HS-5 (cell line): Measurements from ENCODE around the gene SLC6A7.
"Not testable (repeated sequence)": the region's sequence is repeated elsewhere in the genome, so short reads cannot be mapped to it uniquely, and the experiment has no call there.

ENCODE experiments used
- DNase-seq: peaks from one replicate; pipeline ENCODE4 v3.0.0-alpha.2; 2012; ENCODE audit warnings: low read depth

The SLC6A7 gene

DNA sequence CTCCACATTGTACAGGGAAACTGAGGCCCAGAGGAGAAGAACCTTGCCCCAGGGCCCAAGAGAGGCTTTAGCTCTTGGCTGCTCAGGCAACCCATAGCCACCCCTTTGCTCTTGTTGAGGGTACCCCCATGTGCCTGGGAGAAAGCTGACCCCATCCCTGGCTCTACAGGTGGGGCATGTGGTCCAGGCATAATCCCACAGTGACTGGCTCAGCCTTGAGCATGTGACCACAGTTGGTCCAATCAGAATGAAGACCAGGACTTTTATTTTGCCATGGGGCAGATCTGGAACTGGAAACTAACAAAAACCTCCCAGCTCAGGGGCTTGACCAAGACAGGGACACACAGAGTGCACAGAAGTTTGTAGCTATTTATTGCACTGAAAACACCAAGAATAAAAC, 29.3 kb downstream of the SLC6A7 start:
- no peak for DNase-seq

DNA sequence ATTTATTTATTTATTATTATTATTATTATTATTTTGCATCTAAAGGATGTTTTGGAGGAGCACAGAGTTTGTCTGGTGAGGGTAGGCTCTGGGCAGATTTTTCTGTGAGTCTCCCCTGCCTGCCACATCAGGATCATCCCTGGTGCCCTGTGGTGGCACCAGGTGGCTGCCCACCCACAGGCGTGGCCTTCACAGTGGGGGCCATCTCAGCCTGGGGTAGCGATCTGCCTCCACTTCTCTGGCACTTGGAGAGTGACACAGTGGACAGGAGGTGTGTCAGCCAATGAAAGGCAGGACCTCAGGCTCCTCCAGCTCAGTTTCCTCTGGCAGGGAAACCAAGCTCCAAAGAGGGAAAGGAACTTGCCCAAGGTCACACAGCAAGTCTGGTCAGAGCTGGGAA, 30.0 kb downstream of the SLC6A7 start:
- DNase-seq = no peak

DNA sequence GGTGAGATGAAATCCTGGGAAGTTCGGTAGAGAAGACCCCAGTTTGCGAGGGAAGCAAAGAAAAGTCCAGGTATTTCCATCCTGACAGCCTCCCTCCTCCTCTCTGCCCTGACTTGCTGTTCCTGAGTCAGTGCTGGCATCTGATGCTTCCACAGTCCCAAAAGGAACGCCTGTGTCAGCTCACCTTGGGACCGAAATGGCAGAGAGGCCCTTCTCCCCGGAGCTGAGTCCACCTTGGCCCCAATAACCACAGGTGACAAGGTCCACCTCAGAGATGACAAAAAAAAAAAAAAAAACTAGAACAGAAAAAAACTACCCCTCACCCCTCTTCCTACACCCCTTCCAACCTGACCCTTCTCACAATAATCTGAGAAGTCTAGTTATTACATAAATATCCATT, 31.6 kb downstream of the SLC6A7 start:
- no peak for DNase-seq

DNA sequence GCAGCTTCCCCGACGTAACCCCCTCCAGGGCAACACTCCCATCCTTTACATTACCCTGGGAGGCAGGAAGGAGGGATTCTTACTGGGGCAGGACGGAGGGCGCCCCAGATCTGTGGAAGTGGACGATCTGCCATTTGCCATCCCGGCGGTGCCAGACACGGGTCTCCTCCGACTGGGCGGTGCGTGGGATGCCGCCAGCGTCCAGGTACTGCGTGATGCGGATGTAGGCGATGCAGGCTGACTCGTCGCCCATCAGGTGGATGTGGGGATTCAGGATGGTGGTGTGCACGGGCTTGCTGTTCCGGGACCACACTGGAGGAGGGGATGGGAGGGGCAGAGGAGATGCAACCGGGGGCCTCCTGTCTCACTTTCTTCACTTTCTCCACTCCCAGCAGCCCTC, 33.0 kb downstream of the SLC6A7 start:
- no peak for DNase-seq

DNA sequence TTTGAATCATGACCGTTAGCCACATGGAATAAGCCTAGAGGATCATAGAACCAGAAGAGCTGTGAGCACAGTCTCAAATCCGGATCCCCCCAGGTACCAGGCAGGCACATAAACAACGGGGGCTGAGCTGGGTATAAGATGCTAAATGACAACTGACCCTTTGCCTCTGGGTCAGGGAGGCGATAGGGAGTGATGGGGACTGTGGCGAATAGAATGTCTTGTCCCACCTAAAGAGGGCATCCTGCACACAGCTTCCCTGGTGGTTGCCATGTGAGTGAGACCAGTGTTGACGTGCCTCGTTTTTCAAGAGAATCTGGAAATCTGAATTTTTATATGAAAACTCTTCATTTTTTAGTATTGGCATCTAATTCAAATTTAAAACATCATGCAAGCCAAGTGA, 33.6 kb downstream of the SLC6A7 start:
- no peak for DNase-seq

DNA sequence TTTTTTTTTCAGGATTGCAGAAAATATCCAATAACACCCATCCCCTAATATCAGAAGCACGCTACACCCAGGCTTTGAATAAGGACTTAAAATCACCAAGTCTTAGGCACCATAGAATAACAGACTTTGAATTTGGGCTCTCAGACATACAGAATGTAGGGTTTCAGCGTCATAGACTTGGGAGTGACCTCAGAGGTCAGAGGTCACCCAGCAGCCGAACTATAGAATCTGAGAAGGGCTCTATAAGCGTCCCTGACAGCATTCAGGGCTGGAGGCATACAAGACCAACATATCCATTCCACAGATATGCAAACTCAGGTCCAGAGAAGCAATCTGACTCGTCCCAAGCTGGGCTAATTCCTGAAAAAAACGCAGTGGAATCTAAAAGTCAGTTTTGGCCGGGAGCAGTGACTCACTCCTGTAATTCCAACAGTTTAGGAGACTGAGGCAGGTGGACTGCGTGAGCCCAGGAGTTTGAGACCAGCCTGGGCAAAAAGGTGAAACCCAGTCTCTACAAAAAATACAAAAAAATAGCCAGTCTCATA, 34.7 kb downstream of the SLC6A7 start:
- DNase-seq = no peak

DNA sequence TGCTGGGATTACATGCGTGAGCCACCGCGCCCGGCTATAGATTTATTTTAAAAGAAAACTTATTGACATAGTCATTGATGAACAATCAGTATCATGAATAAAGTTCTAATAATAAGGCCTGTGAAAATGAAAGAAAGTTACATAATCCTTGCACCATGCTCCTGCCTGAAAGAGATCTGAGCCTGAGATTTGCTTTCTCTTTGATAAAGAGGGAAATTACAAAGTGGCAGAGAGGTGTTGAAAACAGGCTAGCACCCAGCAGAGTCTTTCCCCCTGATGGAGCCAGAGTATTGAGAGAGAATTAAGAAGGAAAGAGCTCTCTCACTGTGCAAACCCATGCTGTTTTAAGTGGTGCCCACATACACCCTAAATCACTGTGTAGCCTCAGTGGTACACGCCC, 37.2 kb downstream of the SLC6A7 start:
- no peak for DNase-seq

DNA sequence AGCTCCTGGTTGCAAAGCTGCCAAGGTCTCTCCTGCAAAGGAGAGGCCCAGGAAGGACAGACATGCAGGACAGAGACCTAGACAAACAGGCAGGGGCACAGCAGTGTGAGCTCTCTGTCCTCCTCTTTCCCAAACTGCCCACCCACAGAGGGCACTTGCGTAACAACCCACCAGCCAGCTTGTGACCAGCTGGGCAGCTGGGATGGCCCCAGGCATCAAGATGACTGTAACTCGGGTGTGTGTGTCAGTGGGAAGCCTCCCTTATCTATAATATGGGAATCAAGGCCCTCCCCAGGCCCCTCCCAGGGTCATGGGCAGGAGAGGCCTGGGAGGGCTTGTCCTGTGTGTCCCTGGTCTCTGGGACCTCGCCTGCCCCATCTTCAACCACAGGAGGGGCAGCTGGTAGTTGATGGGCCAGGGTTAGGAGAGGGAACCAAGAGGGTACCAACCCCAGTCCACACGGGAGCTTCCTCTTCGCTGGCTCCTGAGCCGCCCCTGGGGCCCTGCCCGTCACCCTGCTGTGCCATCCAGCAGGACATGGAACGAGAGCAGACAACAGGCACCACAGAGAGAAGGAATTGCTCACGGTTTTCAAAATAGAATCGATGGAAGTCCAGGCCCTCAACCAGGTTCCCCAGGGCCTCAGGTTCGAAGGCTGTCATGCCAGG, 37.9 kb downstream of the SLC6A7 start:
- DNase-seq = no peak

DNA sequence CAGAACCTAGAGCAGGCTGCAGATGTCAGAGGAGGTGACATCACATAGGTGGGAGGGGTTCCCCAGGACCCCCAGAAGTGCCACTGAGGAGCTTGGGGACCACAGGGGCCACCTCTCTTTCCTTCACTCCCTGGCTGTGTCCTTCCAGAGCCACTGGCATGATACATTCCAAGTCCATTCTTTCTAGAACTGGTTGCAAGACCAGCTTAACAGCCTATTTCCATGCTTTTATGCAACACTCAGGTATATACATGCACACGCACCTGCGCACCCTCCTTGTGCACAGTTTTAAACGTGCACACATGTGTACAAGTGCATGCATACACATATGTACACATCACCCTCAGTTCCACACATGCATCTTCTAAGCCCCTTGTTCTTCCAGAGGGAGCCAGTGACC, 39.7 kb downstream of the SLC6A7 start:
- no peak for DNase-seq

DNA sequence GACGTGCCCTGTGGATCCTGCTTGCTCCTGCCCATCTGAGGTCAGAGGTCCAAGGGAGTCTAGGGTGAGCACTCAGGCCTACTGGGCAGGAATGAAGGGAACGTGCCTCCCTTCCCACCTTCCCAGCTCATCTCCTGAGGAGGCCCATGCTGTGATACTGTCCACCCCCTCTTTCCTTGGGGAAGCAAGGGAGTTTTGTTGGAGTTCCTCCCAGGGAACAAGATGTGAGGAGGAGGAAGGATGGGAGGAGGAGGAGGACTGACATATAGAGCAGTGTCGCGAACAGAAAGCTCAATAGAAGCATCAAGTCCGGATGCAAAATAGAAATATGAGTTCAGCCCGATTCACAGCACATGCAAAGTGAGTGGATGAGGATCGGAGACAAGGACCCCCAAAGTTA, 41.0 kb downstream of the SLC6A7 start:
- DNase-seq = no peak

DNA sequence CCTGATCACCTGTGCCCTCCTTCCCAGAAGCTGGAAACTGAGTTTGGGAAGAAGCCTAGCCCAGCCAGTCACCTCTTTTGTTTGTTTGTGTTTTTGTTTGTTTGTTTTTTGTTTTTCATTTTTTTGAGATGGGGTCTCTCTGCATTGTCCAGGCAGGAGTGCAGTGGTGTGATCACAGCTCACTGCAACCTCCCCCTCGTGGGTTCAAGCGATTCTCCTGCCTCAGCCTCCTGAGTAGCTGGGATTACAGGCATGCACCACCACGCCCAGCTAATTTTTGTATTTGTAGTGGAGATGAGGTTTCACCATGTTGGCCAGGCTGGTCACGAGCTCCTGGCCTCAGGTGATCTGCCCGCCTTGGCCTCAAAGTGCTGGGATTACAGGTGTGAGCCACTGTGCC, 43.8 kb downstream of the SLC6A7 start:
- DNase-seq = not testable (repeated sequence)

DNA sequence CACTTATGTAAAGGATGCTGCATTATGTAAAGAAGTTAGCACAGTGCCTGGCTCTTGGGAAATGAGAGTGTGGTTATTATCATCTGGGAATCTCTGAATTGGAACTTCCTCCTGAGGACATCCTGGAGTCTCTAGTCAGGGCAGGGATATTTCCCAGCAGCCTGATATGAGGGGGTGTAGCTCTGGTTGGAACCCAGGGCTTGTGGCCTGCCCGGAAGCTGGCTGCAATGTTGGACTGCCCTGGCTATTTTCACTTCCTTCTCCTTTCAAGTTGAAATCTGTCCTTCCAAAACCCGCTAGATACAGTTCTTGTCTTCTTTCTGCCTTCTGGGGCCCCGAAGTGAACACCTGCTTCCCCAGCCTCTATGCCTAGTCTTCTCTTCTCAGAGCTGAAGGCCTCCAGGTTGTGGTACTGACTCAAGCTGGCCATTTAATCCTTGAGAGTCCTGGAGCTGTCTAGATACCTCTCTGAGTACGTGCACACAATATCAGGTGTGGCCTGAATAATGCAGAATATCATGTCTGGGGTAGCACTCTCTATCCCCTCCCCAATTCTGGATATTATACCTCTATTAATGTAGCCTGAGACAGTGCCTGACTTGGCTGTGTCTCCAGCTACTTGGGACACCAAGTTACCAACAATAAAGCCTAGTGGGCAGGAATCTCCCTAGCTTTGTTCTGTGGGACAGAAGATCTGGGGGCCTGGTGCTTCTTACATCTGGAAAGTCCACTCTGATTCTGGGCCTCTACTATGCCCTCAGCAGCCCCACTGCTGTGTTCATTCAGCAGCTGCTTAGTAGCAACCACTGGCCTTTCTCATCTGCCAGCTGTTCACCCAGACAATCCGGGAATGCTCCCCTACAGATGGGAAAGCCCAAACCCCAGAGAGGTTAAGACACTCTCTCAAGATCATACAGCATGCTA, 45.0 kb downstream of the SLC6A7 start:
- DNase-seq = no peak

DNA sequence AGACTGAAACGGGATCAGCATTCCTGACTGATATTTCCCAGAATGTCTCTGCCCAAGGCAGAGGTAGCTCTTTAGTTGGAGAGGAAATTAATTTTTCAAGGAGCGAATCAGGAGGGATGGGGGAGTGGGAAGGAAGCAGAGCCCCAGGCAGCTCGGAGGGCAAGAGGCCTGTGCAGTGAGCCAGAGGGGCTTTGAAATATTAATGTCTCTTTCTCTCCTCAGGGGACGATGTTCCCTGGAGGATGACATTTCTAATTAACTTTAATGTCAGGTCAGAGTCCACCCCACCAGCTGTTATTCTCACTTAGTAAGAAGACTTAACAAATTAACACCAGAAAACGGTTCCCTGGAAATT, 45.6 kb downstream of the SLC6A7 start:
- DNase-seq = no peak

DNA sequence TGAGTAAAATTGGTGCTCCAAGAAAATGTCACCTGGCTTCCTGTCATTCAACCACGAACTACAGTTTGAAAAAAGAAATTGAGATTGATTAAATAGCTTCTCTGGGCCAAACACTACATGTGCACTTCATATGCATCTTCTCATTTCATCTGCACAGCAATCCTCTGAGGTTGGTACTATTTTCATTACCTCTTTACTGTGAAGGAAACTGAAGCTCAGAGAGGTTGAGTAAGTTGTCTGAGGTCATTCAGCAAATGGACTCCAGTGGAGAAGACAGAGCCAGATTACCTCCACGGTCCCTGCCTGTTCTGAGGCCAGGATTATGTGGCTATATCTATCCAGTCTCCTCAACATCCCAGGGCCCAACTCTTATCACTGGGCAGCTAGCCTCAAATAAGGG, 46.5 kb downstream of the SLC6A7 start:
- no peak for DNase-seq

DNA sequence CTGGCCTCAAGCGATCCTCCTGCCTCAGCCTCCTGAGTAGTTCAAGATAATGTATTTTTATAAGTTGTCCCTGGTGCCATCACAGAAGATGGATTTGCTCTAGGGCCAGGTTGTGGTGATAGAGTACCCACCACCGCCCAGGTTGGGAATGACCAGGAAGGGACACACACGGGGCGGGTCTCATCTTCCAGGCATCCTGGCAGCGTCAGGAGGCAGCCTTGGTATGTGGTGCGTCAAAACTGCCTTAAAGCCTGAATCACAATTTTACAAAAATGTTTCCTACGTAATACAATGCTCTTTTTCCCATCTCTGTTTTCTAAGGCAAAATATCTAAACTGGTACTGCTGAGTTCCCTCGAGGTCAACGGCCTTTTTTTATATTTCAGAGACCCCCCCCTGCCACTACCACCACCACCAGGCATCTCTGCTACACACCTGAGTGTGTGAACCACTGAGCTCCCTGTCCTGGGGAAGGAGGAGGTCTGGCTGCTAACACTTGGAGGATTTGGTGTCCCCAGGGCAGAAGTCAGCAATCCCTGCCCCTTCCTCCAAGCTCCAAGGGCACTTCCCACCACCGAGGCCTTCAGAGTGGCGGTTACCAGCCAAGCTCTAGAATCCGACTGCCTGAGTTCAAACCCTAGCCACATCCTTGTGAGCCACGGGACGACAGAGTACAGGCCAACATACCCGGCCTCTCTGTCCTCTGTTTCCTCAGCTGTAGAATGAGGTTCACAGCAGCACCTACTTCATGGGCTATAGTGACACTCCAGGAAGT, 47.3 kb downstream of the SLC6A7 start:
- no peak for DNase-seq

DNA sequence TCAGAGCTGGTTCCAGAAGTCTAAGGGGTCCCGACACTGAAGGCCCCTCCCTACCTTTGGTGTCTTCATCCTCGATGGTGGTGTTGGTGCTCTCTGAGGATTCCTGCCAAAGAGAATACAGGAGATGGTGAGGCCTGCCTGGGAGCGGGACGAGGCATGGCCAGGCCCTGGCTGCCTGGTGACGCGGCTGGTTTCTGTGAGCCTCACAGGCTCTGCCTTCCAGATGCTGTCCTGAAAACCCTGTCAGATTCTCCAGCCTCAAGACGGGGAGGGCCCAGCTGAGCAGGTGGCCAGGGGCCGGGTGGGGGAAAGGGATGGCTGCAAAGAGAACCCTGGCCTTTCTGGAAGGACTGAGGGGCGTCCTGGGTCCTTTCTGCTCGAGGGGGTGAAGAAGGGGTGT, 48.8 kb downstream of the SLC6A7 start:
- DNase-seq = no peak

DNA sequence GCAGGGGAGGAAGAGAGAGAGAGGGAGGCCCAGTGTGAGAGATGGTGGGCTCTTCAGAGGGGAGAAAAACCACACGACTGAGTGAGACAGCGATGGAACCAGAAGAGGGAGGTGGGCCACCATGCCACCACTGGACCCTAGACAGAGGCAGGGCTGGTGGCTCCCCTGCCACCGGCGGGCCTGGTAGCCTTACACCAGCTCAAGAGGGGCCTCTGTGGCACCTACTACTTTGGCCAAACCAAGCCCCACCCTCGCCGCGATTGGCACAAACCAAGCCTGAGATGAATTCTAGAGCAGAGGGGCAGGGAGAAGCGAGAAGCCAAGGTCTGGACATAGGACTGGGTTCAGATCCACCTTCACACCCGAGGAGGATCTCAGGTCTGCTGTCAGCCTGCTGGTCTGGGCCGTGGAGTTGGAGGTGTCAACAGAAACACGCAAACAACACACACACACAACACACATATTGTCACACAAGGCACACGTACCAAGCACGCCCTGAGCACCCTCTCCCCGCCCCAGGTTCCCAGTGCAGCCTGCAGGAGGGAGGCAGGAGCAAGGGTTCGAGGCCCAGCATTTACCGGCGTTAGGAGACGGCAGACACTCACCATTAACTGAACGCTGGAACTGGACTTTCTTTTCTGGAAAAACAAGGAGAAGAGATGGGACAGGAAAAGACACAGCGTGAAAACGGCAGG, 49.4 kb downstream of the SLC6A7 start:
- no peak for DNase-seq

DNA sequence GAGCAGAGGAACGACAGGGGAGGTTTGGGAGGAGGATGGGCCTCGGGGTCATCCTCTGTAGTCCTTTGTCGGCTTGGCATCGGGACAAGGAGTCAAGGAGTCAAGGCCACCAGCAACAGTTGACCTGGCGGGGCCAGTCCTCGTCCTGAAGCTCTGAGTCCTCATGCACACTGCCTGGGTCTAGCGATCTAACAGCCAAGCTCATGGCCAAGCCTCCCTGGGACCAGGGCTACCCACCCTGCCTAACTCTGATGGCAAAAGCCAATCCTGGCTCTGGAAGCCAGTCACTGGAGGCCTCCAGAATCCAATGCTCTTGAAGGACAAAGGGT, 49.9 kb downstream of the SLC6A7 start:
- no peak for DNase-seq

DNA sequence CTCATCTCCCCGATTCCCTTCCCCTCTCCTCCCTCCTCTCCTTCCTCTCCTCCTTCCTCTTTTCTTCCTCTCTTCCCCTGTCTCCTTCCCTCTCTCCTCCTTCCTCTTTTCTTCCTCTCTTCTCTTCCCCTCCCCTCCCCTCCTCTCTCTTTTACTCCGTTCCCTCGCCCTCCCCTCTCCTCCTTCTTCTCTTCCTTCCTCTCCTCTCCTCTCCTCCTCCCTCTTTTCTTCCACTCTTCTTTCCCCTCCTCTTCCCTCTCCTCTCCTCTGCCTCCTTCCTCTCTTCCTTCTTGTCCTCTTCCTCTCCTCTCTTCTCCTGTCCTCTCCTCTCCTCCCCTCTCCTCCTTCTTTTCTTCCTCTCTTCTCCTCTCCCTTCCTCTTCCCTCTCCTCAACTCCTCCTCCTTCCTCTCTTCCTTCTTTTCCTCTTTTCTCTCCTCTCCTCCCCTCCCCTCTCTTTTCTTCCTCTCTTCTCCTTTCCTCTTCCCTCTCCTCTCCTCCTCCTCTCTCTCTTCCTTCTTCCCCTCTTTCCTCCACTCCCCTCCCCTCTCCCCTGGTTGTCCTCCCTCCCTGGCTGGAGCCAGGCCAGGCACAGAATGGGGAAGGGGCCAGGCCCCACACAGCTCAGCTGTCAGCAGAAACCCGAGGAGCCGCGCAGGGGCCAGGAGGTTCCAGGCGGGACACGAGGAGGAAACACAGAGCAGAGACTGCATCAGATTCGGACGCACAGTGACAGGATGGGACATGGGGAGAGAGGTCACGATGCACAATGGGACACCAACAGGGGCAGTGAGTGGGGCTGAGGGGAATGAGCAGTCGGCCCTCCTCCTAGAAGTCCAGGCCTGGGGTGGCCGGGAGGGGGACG, 51.7 kb downstream of the SLC6A7 start:
- no peak for DNase-seq

DNA sequence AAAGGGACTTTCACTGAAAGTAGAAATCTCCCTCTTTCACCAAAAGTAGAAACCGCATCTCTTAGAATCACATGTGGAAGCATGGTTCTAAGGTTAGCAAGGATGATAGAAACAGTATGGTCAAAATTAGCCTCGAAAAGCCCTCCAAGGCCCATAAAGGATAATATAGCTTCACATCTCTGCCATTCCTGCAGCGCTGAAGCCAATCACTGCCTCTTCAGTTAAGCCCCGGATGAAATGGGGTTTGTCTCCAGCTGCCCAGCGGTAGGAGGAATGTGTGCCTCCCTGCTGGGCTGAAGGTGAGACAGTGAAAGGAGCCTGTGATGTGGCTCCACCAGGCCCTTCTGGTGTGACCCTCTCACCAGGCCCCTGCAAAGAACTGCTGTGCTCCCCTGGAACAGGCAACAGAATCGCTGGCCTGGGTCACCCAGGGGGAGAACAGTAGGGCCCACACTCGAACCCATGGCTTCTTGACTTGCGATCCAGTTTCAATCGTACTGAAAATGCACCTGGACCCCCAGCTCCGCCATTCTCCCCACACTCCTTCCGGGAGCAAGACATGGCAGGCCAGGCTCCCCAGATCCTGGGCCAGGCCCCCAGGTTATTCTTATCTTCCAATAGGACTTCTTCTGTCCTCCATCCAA, 52.5 kb downstream of the SLC6A7 start:
- no peak for DNase-seq

DNA sequence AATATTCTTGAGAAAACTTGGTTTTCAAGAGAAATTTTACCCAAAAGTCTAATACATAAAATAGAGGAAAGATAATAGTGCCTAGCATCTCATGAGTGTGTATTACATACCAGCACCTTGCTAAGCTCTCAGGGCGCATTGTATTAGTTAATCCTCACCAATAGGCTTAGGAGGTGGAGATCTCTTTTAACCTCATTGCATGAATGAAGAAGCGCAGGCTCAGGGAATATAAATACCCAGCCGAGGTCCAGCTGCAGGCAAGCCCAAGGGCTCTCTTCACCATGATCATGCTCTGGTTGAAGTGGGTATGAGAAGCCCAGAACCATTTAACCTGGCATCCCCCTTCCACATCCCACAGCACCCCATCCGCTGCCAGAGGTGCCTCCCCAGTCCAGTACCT, 53.7 kb downstream of the SLC6A7 start:
- DNase-seq = no peak
